HG02678 (cell line): ENCODE measurements around the gene GLOD5.
"Not testable (repeated sequence)": the region's sequence is repeated elsewhere in the genome, so short reads cannot be mapped to it uniquely, and the experiment has no call there.

Experiments
- ATAC-seq: cut with Tn5 transposase; IDR thresholded peaks from one replicate; pipeline ENCODE4 v1.9.1; 2021; ENCODE audit warnings: mild to moderate bottlenecking, moderate library complexity; ENCODE audit not compliant: unreplicated experiment

GLOD5 gene

DNA sequence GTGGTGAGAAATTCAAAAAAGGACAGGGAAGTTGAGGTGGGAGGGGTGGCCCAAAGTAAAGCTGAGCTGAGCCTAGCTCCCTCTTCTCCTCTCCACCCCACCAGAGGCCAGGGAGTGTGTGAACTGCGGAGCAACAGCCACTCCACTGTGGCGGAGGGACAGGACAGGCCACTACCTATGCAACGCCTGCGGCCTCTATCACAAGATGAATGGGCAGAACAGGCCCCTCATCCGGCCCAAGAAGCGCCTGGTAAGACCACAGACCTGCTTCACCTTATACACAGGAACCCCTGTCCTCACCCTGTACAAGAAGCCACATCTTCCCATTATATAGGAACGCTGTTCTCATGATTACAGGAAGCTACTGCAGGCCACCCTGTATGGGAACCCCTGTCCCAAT, 30.7 kb downstream of the GLOD5 start:
- no peak for ATAC-seq

- ATAC-seq = no peak
These were observed 32.4 kb downstream of the GLOD5 start for GRCh38 chrX:48793935-48794334.

DNA sequence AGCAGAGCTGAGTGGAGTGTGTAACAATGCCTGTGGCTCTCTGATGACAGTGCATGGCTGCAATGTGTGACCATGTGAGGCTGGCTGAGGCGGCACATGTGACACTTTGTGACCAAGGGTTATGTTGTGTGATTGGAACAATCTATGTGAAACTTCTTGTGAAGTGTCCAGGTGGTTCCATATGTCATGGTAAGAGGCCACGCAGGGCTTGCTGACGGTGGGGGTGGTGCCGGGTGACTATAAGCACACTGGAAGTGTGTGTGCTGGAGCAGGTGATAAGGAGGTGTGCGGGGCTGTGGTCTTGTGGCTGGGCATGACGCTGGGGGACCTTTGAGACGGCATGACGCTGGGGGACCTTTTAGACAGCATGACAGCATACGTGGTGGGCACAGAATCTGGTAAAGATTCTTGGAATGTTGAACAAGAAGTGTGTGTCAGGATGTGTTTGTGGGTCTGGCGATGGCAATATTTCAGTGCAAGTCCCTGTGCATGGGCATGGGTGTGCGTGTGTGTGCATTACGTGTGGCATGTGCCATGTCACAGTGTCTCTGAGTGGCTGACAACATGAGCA, 32.9 kb downstream of the GLOD5 start:
- ATAC-seq = no peak

DNA sequence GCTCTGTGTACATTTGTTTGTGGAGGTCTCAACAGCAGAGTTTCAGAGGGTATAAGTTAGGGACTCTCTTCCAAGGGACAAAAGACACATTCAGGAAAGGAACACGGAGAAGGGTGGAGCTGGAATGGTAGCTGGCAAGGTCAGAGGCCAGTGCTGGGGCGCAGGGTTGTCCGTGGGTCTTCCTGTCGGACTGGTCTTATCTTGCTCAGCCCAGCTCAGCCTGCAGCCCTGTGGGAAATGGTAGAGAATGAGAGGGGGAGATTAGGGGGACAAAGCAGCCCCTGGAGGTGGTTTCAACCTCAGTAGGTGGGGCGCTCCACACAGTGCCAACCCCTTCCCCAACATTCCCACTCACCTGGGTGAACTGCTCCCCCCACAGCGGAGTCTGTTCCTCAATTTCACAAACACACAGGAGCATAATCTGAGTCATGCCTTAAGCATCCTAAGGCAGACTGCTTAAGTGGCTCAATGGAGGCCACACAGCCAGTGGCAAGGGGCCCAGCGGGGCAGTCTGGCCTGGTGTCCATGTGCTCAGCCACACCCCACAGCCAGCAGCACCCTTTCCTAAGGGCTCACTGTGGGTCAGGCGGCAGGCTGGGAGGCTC, 33.5 kb downstream of the GLOD5 start:
- no peak for ATAC-seq

GRCh38 chrX:48798318-48798717, 36.8 kb downstream of the GLOD5 start:
- ATAC-seq = no peak

- ATAC-seq = no peak
These were observed 39.2 kb downstream of the GLOD5 start for GRCh38 chrX:48800574-48801279.

- peak; percentile 83 for ATAC-seq
These were observed 39.9 kb downstream of the GLOD5 start, which contains the start of gene HDAC6 for GRCh38 chrX:48801280-48802088. TSS of gene HDAC6 (plus strand) at chrX:48802067. CDS start at chrX:48802693, 626 bp downstream.

DNA sequence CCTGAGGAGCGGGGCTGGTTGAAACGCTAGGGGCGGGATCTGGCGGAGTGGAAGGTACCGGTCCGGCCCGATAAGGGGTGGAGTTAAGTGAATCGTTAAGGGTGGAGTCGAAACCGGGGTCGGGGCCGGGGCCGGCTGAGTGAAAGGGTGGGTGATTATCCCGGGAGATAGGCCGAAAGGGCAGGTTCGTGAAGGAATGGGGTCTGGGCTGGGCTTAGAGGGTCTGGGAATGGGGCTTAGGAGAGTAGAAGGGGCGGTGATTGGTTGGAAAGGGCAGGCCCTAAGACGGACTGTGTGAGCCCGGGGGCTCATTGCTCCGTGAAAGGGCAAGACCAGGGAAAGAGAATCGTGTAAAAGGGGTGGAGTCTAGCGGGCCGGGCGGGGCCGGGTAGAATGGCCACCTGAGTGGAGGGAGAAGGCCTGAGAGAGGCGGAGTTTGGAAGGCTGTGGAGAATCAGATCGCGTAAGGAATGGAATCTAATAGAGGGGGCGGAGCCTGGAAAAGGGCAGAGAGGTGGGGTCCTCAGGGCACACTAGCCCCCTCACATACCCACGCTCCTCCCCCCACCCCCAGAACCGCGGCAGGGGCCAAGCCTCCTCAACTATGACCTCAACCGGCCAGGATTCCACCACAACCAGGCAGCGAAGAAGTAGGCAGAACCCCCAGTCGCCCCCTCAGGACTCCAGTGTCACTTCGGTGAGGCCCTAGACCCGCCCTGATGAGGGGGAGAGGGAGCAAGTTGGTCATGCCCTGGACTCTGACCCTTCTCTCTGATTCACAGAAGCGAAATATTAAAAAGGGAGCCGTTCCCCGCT, 40.8 kb downstream of the GLOD5 start:
- peak; percentile 39 for ATAC-seq

GRCh38 chrX:48802905-48803200, 41.3 kb downstream of the GLOD5 start:
- no peak for ATAC-seq

DNA sequence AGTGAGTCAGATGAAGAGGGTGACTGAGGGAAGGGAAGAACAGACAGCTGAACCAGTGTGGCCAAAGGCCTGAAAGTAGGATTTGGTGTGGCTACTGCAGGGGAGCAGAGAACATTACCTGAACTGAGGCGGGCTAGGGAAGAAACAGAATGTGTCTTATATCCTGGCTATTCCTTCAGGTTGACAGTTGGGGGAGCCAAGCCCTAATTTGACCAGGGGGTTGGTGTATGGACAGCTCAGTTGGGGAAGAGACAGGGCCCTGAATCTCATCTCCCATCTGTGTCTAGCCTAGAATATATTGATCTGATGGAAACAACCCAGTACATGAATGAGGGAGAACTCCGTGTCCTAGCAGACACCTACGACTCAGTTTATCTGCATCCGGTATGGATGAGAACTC, 44.5 kb downstream of the GLOD5 start:
- no peak for ATAC-seq

DNA sequence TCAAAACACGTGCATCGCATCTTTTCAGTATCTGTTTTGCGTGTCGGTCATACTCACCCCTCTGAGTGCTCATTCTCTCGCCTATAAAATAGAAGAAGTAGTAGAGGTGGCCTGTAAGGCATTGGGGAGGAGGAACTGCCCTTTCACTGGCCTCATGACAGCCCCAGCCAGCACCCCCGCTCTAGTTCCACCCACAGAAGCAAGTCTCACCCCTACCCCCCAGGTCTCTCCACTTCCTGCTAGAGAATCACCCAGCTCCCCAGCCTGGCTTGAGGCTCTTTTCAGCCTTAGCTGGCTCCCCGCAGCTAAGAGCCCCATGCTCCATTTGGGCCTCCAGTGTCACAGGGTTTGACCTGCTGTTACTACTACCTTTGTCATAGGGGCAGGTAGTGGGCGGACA, 52.1 kb downstream of the GLOD5 start:
- no peak for ATAC-seq

DNA sequence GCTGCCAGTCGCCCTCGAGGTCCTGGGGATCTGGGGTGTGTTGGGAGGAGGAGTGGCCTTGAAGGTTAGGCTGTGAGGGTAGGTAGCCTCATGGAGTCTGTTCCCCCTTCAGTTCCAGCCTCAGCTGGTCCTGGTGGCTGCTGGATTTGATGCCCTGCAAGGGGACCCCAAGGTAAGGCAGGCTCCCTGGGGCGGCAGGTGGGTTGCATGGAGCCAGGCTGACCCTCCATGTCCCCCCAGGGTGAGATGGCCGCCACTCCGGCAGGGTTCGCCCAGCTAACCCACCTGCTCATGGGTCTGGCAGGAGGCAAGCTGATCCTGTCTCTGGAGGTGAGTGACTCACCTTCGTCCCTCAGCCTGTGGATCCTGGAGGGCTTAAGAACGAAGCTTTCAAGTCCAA, 53.2 kb downstream of the GLOD5 start:
- ATAC-seq = no peak

DNA sequence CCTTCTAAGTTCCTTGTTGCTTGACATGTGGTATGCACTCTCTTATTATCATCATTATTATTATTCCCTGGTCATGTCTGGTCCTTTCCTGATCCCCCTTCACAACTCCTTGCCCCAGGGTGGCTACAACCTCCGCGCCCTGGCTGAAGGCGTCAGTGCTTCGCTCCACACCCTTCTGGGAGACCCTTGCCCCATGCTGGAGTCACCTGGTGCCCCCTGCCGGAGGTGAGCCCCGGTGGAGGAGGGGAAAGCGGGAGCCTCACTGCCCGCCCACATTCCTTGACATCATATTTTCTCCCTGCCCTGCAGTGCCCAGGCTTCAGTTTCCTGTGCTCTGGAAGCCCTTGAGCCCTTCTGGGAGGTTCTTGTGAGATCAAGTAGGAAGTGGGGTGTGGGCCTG, 53.7 kb downstream of the GLOD5 start:
- no peak for ATAC-seq

- ATAC-seq = no peak
These were observed 54.7 kb downstream of the GLOD5 start for GRCh38 chrX:48816014-48816810.

DNA sequence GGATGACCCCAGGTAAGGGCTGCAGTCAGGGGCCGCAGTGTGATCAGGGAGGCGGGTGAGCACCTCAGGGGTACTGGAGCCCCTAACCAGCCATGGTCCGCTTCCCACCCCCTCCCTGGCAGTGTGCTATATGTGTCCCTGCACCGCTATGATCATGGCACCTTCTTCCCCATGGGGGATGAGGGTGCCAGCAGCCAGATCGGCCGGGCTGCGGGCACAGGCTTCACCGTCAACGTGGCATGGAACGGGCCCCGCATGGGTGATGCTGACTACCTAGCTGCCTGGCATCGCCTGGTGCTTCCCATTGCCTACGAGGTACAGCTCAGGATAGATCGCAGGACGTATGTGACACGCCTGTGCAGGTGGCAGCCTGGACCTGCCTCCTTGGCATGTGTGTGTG, 56.6 kb downstream of the GLOD5 start:
- no peak for ATAC-seq

DNA sequence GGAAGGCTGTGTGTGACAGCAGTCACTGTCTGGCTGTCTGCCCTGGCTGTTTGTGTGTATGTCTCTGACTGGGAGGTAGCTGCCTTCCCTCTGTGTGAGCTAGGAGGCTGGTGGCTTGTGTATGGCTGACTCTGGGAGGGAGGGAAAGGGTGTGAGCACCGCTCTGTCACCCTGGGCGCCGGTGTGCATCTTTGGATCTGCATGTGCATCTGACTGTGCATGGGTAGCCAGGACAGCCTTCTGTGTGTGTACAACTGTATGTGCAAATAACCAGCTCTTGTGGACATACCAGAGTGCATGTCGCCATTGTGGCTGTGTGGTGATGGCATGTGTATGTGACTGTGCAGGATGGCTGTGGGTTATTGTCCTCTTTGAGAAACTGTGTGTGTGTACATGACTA, 57.3 kb downstream of the GLOD5 start:
- no peak for ATAC-seq

DNA sequence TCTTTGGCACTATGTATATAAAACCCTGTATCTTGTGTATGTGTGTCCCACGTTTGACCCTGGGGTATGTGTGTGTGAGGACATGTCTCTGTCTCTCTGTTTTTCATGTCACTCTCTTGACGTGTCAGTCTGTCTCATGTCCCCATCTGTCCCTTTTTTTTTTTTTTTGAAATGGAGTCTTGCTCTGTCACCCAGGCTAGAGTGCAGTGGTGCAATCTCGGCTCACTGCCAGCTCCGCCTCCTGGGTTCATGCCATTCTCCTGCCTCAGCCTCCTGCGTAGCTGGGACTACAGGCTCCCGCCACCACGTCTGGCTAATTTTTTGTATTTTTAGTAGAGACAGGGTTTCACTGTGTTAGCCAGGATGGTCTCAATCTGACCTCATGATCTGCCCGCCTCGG, 57.8 kb downstream of the GLOD5 start:
- not testable (repeated sequence) for ATAC-seq

DNA sequence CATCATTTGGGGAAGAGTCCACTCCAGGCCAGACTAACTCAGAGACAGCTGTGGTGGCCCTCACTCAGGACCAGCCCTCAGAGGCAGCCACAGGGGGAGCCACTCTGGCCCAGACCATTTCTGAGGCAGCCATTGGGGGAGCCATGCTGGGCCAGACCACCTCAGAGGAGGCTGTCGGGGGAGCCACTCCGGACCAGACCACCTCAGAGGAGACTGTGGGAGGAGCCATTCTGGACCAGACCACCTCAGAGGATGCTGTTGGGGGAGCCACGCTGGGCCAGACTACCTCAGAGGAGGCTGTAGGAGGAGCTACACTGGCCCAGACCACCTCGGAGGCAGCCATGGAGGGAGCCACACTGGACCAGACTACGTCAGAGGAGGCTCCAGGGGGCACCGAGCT, 61.5 kb downstream of the GLOD5 start:
- ATAC-seq = no peak
